Measurements from ENCODE around the gene PPP1R17.

DNA sequence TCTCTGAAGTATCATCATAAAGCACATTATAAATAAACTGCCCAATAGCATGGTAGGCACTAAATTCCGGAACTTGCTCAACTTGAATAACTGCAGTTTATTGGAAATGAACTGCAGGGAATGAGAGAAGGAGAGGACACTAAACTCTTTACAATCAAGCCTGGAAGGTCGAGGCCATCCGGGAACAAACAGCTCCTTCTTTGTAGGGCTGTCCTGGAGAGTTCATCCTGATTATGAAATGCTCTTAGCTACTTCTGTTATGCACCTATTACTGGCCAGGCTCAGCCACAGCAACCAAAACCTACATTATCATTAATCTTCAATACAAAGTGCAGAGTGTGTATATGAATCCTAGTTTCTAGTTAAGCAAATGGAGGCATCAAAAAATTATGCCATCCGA lies 64.7 kb downstream of the PPP1R17 start:
- TF ChIP-seq EZH2 (IDR thresholded peaks at IDR 0.05; ENCODE audit: insufficient read depth, poor library complexity, severe bottlenecking) = no peak
- no peak for TF ChIP-seq EZH2phosphoT487 (IDR thresholded peaks at IDR 0.05; ENCODE audit: insufficient read depth, low read depth)
